ENCODE results near the gene MED7. TPM values are rescaled to one million over a fixed set of nuclear protein-coding genes. Genes with fewer than 3 reads are reported as not detected.

MED7 gene
- total RNA-seq, 1 experiment from 2014 or later = 17.3 TPM

DNA sequence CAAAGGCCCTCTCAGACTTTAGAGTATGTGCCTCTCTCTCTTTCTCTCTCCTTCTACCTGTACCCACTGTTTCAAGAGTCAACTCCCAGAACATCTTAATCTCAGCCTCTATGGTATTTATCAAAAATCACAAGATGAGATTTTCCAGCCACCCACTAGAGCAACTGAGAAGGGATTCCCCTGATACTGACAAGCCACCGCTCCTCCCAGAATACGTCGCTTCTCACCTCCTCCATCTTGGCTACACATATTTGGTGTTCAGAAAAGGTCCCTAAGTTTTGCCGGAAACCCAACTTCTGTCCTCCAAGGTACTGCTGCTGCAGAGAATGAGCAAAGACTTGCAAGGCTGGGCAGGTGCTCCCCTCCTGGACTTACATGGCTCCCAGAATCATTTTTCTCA lies 17.3 kb upstream of the MED7 start:
- Histone ChIP-seq H3K9me3 (no peaks in the 10 kb centered on the region), H3K4me1 (no peaks in the 10 kb centered on the region), H3K4me3 (ENCODE audit: low read depth, low read length) (no peak overlapping the region), H3K36me3 (ENCODE audit: control insufficient read depth, insufficient read depth, low read length) (no peaks in the 10 kb centered on the region), H3K27me3 (replicated peaks; ENCODE audit: control insufficient read depth, insufficient read depth, low read length) (peaks cover 2% of the 10 kb centered on the region; the same call in 1 of the 2 replicates)
- no peak for DNase-seq
- intact Hi-C loops (cut with micrococcal nuclease; ENCODE audit: unreplicated experiment) = no loop called here
- H3K36me3 Mint-ChIP-seq (ENCODE audit: insufficient read depth, unreplicated experiment) = no peaks in the 10 kb centered on the region
- BruUV-seq (replicated peaks) = no TSS peak
- no peaks in the 10 kb centered on the region for H3K9me3 Mint-ChIP-seq (ENCODE audit: unreplicated experiment)
- no peaks in the 10 kb centered on the region for H3K4me1 Mint-ChIP-seq (ENCODE audit: low read depth, unreplicated experiment)
- H3K27ac Mint-ChIP-seq (ENCODE audit: unreplicated experiment) = no peak overlapping the region
- H3K27me3 Mint-ChIP-seq (ENCODE audit: insufficient read depth, unreplicated experiment) = peaks cover 27% of the 10 kb centered on the region
- ChIA-PET POLR2A (no interaction called here), CTCF (no interaction called here)
- H3K4me3 Mint-ChIP-seq (ENCODE audit: unreplicated experiment) = no peak overlapping the region
- TF ChIP-seq, protein P1, sequence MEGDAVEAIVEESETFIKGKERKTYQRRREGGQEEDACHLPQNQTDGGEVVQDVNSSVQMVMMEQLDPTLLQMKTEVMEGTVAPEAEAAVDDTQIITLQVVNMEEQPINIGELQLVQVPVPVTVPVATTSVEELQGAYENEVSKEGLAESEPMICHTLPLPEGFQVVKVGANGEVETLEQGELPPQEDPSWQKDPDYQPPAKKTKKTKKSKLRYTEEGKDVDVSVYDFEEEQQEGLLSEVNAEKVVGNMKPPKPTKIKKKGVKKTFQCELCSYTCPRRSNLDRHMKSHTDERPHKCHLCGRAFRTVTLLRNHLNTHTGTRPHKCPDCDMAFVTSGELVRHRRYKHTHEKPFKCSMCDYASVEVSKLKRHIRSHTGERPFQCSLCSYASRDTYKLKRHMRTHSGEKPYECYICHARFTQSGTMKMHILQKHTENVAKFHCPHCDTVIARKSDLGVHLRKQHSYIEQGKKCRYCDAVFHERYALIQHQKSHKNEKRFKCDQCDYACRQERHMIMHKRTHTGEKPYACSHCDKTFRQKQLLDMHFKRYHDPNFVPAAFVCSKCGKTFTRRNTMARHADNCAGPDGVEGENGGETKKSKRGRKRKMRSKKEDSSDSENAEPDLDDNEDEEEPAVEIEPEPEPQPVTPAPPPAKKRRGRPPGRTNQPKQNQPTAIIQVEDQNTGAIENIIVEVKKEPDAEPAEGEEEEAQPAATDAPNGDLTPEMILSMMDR (IDR thresholded peaks at IDR 0.05; ENCODE audit: insufficient read depth in 1 of 2, low read depth in 1 of 2, low read length in 1 of 2, severe bottlenecking in 1 of 2, unreplicated experiment in 1 of 2) = no peak

DNA sequence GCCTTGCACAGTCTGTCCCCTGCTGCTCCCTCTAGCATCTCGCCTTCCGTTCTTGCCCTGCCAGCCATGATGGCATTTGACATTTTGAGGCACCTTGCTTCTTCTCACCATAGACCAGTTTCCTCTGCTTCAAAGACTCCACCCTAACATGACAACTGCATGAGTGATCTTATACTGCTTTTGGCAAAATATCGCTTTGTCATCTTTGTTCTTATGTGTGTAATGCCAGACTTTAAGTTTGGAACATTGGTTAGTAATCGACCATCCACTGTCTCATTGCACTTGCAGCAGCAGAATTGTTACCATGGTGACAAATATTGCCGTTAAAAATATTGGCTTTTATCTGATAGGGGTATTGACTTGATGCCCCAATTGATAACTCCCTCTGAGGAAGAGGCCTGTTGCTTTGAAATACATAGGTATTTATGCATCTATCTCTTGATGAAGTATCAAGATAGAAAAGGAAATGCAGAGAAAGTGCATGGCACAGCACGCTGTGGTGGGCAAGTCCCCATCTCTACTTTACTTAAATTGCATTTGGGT lies 16.6 kb upstream of the MED7 start:
- no peak overlapping the region for H3K4me3 Mint-ChIP-seq (ENCODE audit: unreplicated experiment)
- peaks cover 33% of the 10 kb centered on the region for H3K27me3 Mint-ChIP-seq (ENCODE audit: insufficient read depth, unreplicated experiment)
- TF ChIP-seq, protein P1 (IDR thresholded peaks at IDR 0.05; ENCODE audit: insufficient read depth in 1 of 2, low read depth in 1 of 2, low read length in 1 of 2, severe bottlenecking in 1 of 2, unreplicated experiment in 1 of 2) = no peak
- DNase-seq = no peak
- intact Hi-C loops (cut with micrococcal nuclease; ENCODE audit: unreplicated experiment) = no loop called here
- H3K36me3 Mint-ChIP-seq (ENCODE audit: insufficient read depth, unreplicated experiment) = no peaks in the 10 kb centered on the region
- CTCF ChIA-PET = no interaction called here
- Histone ChIP-seq H3K9me3 (no peaks in the 10 kb centered on the region), H3K36me3 (ENCODE audit: control insufficient read depth, insufficient read depth, low read length) (no peaks in the 10 kb centered on the region), H3K4me3 (ENCODE audit: low read depth, low read length) (no peak overlapping the region), H3K4me1 (no peaks in the 10 kb centered on the region), H3K27me3 (replicated peaks; ENCODE audit: control insufficient read depth, insufficient read depth, low read length) (peaks cover 2% of the 10 kb centered on the region; the same call in 1 of the 2 replicates)
- no peaks in the 10 kb centered on the region for H3K4me1 Mint-ChIP-seq (ENCODE audit: low read depth, unreplicated experiment)
- BruUV-seq (replicated peaks) = no TSS peak
- POLR2A ChIA-PET = no interaction called here
- no peaks in the 10 kb centered on the region for H3K9me3 Mint-ChIP-seq (ENCODE audit: unreplicated experiment)
- no peak overlapping the region for H3K27ac Mint-ChIP-seq (ENCODE audit: unreplicated experiment)

DNA sequence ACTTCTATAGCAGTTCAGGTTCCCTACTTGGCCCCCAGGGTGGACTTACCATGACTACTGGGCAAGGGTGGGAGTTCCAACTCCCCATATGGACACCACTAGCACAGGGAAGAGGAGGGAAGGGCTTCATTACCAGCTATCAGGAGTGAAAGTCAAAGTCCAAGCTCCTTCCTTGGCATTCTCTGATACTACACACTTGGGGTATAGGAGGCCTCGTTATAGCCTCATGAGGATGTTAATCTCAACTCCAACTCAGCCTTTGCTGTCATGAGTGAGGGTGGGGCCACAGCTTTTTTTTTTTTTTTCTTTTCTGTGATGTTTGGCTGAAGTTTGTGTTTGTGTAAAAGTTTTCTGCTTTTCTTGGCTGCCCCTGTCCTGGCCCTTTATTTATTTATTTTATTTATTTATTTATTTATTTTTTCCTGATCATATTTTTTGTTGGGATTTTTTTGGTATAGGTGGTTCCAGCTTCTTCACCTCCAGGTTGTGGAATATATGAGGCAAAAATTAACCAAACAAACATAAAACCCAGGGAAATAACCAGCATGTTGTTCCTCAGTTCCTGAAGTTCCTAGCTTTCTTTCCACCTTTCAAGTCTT lies 14.7 kb upstream of the MED7 start:
- Histone ChIP-seq H3K9me3 (no peaks in the 10 kb centered on the region), H3K36me3 (ENCODE audit: control insufficient read depth, insufficient read depth, low read length) (no peaks in the 10 kb centered on the region), H3K27me3 (replicated peaks; ENCODE audit: control insufficient read depth, insufficient read depth, low read length) (0 out of 2 replicates have a peak, but pooled peaks cover 2% of the 10 kb centered on the region), H3K4me1 (no peaks in the 10 kb centered on the region), H3K4me3 (ENCODE audit: low read depth, low read length) (no peak overlapping the region)
- Mint-ChIP-seq H3K27ac (ENCODE audit: unreplicated experiment) (no peak overlapping the region), H3K4me1 (ENCODE audit: low read depth, unreplicated experiment) (no peaks in the 10 kb centered on the region), H3K9me3 (ENCODE audit: unreplicated experiment) (no peaks in the 10 kb centered on the region), H3K27me3 (ENCODE audit: insufficient read depth, unreplicated experiment) (peaks cover 27% of the 10 kb centered on the region), H3K4me3 (ENCODE audit: unreplicated experiment) (no peak overlapping the region), H3K36me3 (ENCODE audit: insufficient read depth, unreplicated experiment) (no peaks in the 10 kb centered on the region)
- intact Hi-C loops (cut with micrococcal nuclease; ENCODE audit: unreplicated experiment) = no loop called here
- CTCF ChIA-PET = no interaction called here
- DNase-seq = no peak
- BruUV-seq (replicated peaks) = no TSS peak
- TF ChIP-seq, protein P1 (IDR thresholded peaks at IDR 0.05; ENCODE audit: insufficient read depth in 1 of 2, low read depth in 1 of 2, low read length in 1 of 2, severe bottlenecking in 1 of 2, unreplicated experiment in 1 of 2) = no peak
- POLR2A ChIA-PET = no interaction called here
